HepG2 (cell line): ENCODE data around the gene SNRPN. TPM values are rescaled to one million over a fixed set of nuclear protein-coding genes. Genes with fewer than 3 reads are reported as not detected.

Source experiments
- ATF7 ChIP-seq, 2 experiments: fragments of 450-650 bp in 1 of 2; sonication (generic) in 1 of 2; formaldehyde crosslinking in 1 of 2; IDR thresholded peaks; 2 replicates each; pipeline versions ENCODE4 v1.4.0 to v1.6.1; 2016 to 2020; ENCODE audit warnings: antibody characterized with exemption in 1 of 2, mild to moderate bottlenecking in 1 of 2, missing genetic modification reagents in 1 of 2
- CEBPG ChIP-seq: IDR thresholded peaks from 2 replicates; pipeline ENCODE4 v1.6.1; 2016
- CREM ChIP-seq, 2 experiments: sonication (generic) in 1 of 2; formaldehyde crosslinking in 1 of 2; IDR thresholded peaks; 2 replicates each; pipeline versions ENCODE4 v1.4.0 to v1.6.1; 2016 to 2020; ENCODE audit warnings: antibody characterized with exemption in 1 of 2, mild to moderate bottlenecking in 1 of 2, missing genetic modification reagents in 1 of 2
- DNMT1 ChIP-seq: sonication (generic); formaldehyde crosslinking; IDR thresholded peaks from 2 replicates; pipeline ENCODE4 v1.5.1; 2020; ENCODE audit warnings: mild to moderate bottlenecking, missing genetic modification reagents
- FOXK1 ChIP-seq: sonication (generic); formaldehyde crosslinking; IDR thresholded peaks from 2 replicates; pipeline ENCODE4 v1.4.0; 2020; ENCODE audit warnings: low read depth, missing genetic modification reagents, borderline replicate concordance
- HNRNPLL ChIP-seq: fragments of 200-400 bp; formaldehyde crosslinking; IDR thresholded peaks from 2 replicates; pipeline ENCODE4 v1.6.1; 2017; ENCODE audit warnings: mild to moderate bottlenecking, low read depth, low read length; ENCODE audit not compliant: poor library complexity, severe bottlenecking
- HOXA3 ChIP-seq: sonication (generic); formaldehyde crosslinking; IDR thresholded peaks from 2 replicates; pipeline ENCODE4 v1.5.0; 2020; ENCODE audit warnings: missing genetic modification reagents
- IKZF5 ChIP-seq: IDR thresholded peaks from 2 replicates; pipeline ENCODE4 v1.6.1; 2018; ENCODE audit warnings: missing genetic modification reagents, mild to moderate bottlenecking, missing compliant biosample characterization
- KLF16 ChIP-seq, 2 experiments: sonication (generic) in 1 of 2; formaldehyde crosslinking in 1 of 2; IDR thresholded peaks; 2 replicates each; pipeline versions ENCODE4 v1.6.1 to v1.8.0; 2016 to 2023; ENCODE audit warnings: missing genetic modification reagents in 2 of 2, missing compliant biosample characterization in 1 of 2
- KMT2A ChIP-seq: sonication (generic); formaldehyde crosslinking; IDR thresholded peaks from 2 replicates; pipeline ENCODE4 v1.4.0; 2020; ENCODE audit warnings: missing genetic modification reagents
- MTA1 ChIP-seq: sonication (generic); formaldehyde crosslinking; IDR thresholded peaks from 2 replicates; pipeline ENCODE4 v1.4.0; 2020; ENCODE audit warnings: missing genetic modification reagents, mild to moderate bottlenecking, borderline replicate concordance
- NBN ChIP-seq: fragments of 450-650 bp; conservative IDR thresholded peaks from 2 replicates; pipeline ENCODE4 v1.6.1; 2017
- NR2F2 ChIP-seq: IDR thresholded peaks from 2 replicates; pipeline ENCODE4 v1.6.1; 2012; ENCODE audit warnings: low read depth, inconsistent platforms, borderline replicate concordance
- PATZ1 ChIP-seq: sonication (generic); formaldehyde crosslinking; IDR thresholded peaks from 2 replicates; pipeline ENCODE4 v1.4.0; 2020; ENCODE audit warnings: missing genetic modification reagents
- POLR2A ChIP-seq, 2 experiments: IDR thresholded peaks; 2 replicates each; pipeline ENCODE4 v1.6.1; 2011; ENCODE audit warnings: low read depth in 2 of 2, low read length in 2 of 2, mild to moderate bottlenecking in 1 of 2, moderate library complexity in 1 of 2; ENCODE audit not compliant: insufficient read depth in 1 of 2
- RXRA ChIP-seq: sonication (generic); formaldehyde crosslinking; IDR thresholded peaks from 2 replicates; pipeline ENCODE4 v1.5.1; 2020; ENCODE audit warnings: missing genetic modification reagents
- SALL1 ChIP-seq: sonication (generic); formaldehyde crosslinking; IDR thresholded peaks from 2 replicates; pipeline ENCODE4 v1.8.0; 2022; ENCODE audit warnings: mild to moderate bottlenecking, missing genetic modification reagents
- SOX6 ChIP-seq, 2 experiments: fragments of 450-650 bp in 1 of 2; sonication (generic) in 1 of 2; formaldehyde crosslinking in 1 of 2; IDR thresholded peaks; 2 replicates each; pipeline versions ENCODE4 v1.4.0 to v1.6.1; 2017 to 2020; ENCODE audit warnings: antibody characterized with exemption in 1 of 2, mild to moderate bottlenecking in 1 of 2, missing genetic modification reagents in 1 of 2
- ZBTB21 ChIP-seq: sonication (generic); formaldehyde crosslinking; IDR thresholded peaks from 2 replicates; pipeline ENCODE4 v1.4.0; 2020; ENCODE audit warnings: missing genetic modification reagents
- ZFP1 ChIP-seq: IDR thresholded peaks from 2 replicates; pipeline ENCODE4 v1.6.1; 2016
- ZMYM2 ChIP-seq: sonication (generic); formaldehyde crosslinking; IDR thresholded peaks from 2 replicates; pipeline ENCODE4 v1.8.0; 2022; ENCODE audit warnings: mild to moderate bottlenecking, missing genetic modification reagents
- ZNF263 ChIP-seq: sonication (generic); formaldehyde crosslinking; IDR thresholded peaks from 2 replicates; pipeline ENCODE4 v1.4.0; 2020; ENCODE audit warnings: missing genetic modification reagents
- ZNF30 ChIP-seq: sonication (generic); formaldehyde crosslinking; IDR thresholded peaks from 2 replicates; pipeline ENCODE4 v1.5.0; 2020; ENCODE audit warnings: mild to moderate bottlenecking, missing genetic modification reagents
- ZNF670 ChIP-seq: sonication (generic); formaldehyde crosslinking; IDR thresholded peaks from 2 replicates; pipeline ENCODE4 v1.8.0; 2022; ENCODE audit warnings: mild to moderate bottlenecking, missing genetic modification reagents, borderline replicate concordance
- ZNF788 ChIP-seq: sonication (generic); formaldehyde crosslinking; IDR thresholded peaks from 2 replicates; pipeline ENCODE4 v1.5.0; 2020; ENCODE audit warnings: mild to moderate bottlenecking, missing genetic modification reagents, borderline replicate concordance
- ZNF891 ChIP-seq: sonication (generic); formaldehyde crosslinking; IDR thresholded peaks from 2 replicates; pipeline ENCODE4 v1.5.0; 2020; ENCODE audit warnings: mild to moderate bottlenecking, missing genetic modification reagents
- polyA plus RNA-seq, 8 experiments: library from polyadenylated mRNA; depleted of rRNA in 3 of 8; stranded (reverse) in 7 of 8; unstranded in 1 of 8; fragments of >200 nt; fragmentation: Illumina TruSeq in 4 of 8; extraction: Trizol in 4 of 8; gene quantifications; 2 replicates each; pipeline versions ENCODE4 v1.2.1 to v1.2.3, GENCODE V29; 2011 to 2016; ENCODE audit warnings: low read depth in 4 of 8, missing spikeins in 1 of 8, mixed read lengths in 1 of 8; ENCODE audit not compliant: insufficient read depth in 1 of 8
- total RNA-seq, 5 experiments: library from RNA; depleted of rRNA; stranded (reverse); fragments of >200 nt; fragmentation: Illumina TruSeq; extraction: Trizol; gene quantifications; 2 replicates each; pipeline ENCODE4 v1.2.3, GENCODE V29; 2016; ENCODE audit warnings: low read depth in 1 of 5
- TF ChIP-seq, protein P1 (sequence below): IDR thresholded peaks from 2 replicates; pipeline ENCODE4 v1.6.1; 2016; ENCODE audit warnings: low read depth, control low read depth

Gene SNRPN
- total and polyA plus RNA-seq, 2 of the 13 experiments (the other 11 are each of a cell fraction or from before 2014, with no cell fraction given) = 133 to 212 TPM

- TF ChIP-seq NR2F2 (no peak), RXRA (CRISPR knock-in tag) (peak; percentile 43; the same call in 1 of the 2 replicates), ZBTB21 (0 out of 2 replicates have a peak, but pooled peaks have one; percentile 37), ZNF891 (CRISPR knock-in tag) (no peak), MTA1 (CRISPR knock-in tag) (no peak), SALL1 (CRISPR knock-in tag) (peak; percentile 78), CEBPG (peak; percentile 91), ATF7 (IDR thresholded peaks at IDR 0.05) (peak; percentile 59; the same call in 1 of the 2 replicates), ATF7 (CRISPR knock-in tag; IDR thresholded peaks at IDR 0.05) (no peak), KMT2A (CRISPR knock-in tag) (peak; percentile 70; the same call in 1 of the 2 replicates), FOXK1 (CRISPR knock-in tag) (peak; percentile 18; the same call in 1 of the 2 replicates), ZNF30 (no peak), ZFP1 (no peak), HOXA3 (CRISPR knock-in tag) (peak; percentile 58), DNMT1 (CRISPR knock-in tag) (no peak), POLR2A (IDR thresholded peaks at IDR 0.05; ENCODE audit: insufficient read depth in 1 of 2, low read depth in 2 of 2, low read length in 2 of 2) (peak; percentile 52 to 53), PATZ1 (CRISPR knock-in tag) (peak; percentile 85), ZNF263 (CRISPR knock-in tag) (0 out of 2 replicates have a peak, but pooled peaks have one; percentile 30), ZNF670 (CRISPR knock-in tag) (0 out of 2 replicates have a peak, but pooled peaks have one; percentile 53), NBN (no peak), ZMYM2 (no peak), KLF16 (CRISPR knock-in tag; IDR thresholded peaks at IDR 0.05) (0 out of 4 replicates have a peak, but pooled peaks of 1 of the 2 experiments have one; percentile 25), CREM (IDR thresholded peaks at IDR 0.05) (0 out of 2 replicates have a peak, but pooled peaks have one; percentile 28), CREM (CRISPR knock-in tag; IDR thresholded peaks at IDR 0.05) (no peak), SOX6 (IDR thresholded peaks at IDR 0.05) (no peak), SOX6 (CRISPR knock-in tag; IDR thresholded peaks at IDR 0.05) (peak; percentile 62), IKZF5 (CRISPR knock-in tag) (no peak), ZNF788 (CRISPR knock-in tag) (peak; percentile 64; the same call in 1 of the 2 replicates), HNRNPLL (peak; percentile 91)
- TF ChIP-seq, protein P1, sequence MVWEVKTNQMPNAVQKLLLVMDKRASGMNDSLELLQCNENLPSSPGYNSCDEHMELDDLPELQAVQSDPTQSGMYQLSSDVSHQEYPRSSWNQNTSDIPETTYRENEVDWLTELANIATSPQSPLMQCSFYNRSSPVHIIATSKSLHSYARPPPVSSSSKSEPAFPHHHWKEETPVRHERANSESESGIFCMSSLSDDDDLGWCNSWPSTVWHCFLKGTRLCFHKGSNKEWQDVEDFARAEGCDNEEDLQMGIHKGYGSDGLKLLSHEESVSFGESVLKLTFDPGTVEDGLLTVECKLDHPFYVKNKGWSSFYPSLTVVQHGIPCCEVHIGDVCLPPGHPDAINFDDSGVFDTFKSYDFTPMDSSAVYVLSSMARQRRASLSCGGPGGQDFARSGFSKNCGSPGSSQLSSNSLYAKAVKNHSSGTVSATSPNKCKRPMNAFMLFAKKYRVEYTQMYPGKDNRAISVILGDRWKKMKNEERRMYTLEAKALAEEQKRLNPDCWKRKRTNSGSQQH (CRISPR knock-in tag) = no peak
These were observed 1.5 kb downstream of the SNRPN start (continued) for GRCh38 chr15:24956111-24956838.
